ENCODE measurements around the gene TRAP1. TPM values are rescaled to one million over a fixed set of nuclear protein-coding genes. Genes with fewer than 3 reads are reported as not detected.

The TRAP1 gene
- total RNA-seq, 2 experiments from 2014 or later = 185 to 242 TPM

DNA sequence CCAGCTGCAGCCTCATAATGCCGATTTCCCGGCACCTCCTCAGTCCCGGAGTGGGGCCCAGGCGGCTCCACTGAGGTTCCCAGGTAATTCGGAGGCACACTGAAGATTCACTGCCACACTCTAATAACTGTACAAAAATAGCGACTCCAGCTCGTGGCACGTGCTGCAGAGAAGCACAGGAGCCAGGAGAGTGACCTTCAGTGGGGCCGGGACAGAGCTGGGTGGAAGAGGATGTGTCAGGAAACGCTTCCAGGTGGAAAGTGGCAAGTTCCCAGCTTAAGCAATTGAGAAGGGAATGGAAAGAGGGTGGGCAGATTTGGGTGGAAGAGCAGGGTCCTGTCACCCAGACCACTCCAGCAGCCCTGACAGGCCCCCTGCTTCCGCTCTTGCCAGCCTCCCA lies 3.1 kb upstream of the TRAP1 start:
- Histone ChIP-seq H3K9me2 (ENCODE audit: insufficient read depth, low read length) (no peaks in the 10 kb centered on the region), H3K27ac (ENCODE audit: low read depth, low read length, poor library complexity, severe bottlenecking) (no peak overlapping the region), H3K9me3 (ENCODE audit: low read length) (no peaks in the 10 kb centered on the region), H4K20me1 (ENCODE audit: insufficient read depth, low read length) (no peaks in the 10 kb centered on the region), H3K4me2 (ENCODE audit: low read length) (no peak overlapping the region), H3K36me3 (ENCODE audit: insufficient read depth, low read length) (peaks cover 3% of the 10 kb centered on the region; the same call in 1 of the 2 replicates), H2AFZ (ENCODE audit: low read length) (no peak overlapping the region), H3K4me1 (ENCODE audit: insufficient read depth, low read length, poor library complexity, severe bottlenecking) (peaks cover 16% of the 10 kb centered on the region), H3K4me3 (ENCODE audit: low read depth, low read length, poor library complexity, severe bottlenecking) (no peak overlapping the region), H3K79me2 (ENCODE audit: insufficient read depth, low read depth, low read length) (peaks cover 23% of the 10 kb centered on the region)
- ChIA-PET CTCF (ENCODE audit: unreplicated experiment) (no interaction called here), POLR2A (interaction anchor here (0.6 kb wide), 1 partner anchor 20 kb away, joined by 3 read pairs; no protein-coding TSS in a partner anchor)
- TF ChIP-seq EZH2phosphoT487 (IDR thresholded peaks at IDR 0.05; ENCODE audit: borderline replicate concordance, low read depth, low read length) = no peak
- TF ChIP-seq, protein P1, sequence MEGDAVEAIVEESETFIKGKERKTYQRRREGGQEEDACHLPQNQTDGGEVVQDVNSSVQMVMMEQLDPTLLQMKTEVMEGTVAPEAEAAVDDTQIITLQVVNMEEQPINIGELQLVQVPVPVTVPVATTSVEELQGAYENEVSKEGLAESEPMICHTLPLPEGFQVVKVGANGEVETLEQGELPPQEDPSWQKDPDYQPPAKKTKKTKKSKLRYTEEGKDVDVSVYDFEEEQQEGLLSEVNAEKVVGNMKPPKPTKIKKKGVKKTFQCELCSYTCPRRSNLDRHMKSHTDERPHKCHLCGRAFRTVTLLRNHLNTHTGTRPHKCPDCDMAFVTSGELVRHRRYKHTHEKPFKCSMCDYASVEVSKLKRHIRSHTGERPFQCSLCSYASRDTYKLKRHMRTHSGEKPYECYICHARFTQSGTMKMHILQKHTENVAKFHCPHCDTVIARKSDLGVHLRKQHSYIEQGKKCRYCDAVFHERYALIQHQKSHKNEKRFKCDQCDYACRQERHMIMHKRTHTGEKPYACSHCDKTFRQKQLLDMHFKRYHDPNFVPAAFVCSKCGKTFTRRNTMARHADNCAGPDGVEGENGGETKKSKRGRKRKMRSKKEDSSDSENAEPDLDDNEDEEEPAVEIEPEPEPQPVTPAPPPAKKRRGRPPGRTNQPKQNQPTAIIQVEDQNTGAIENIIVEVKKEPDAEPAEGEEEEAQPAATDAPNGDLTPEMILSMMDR (conservative IDR thresholded peaks at IDR 0.05; ENCODE audit: low read length) = no peak
- intact Hi-C loops (cut with micrococcal nuclease; ENCODE audit: unreplicated experiment) = no loop called here
- DNase-seq (ENCODE audit: low spot score) = no peak
- BruUV-seq (replicated peaks) = no TSS peak

DNA sequence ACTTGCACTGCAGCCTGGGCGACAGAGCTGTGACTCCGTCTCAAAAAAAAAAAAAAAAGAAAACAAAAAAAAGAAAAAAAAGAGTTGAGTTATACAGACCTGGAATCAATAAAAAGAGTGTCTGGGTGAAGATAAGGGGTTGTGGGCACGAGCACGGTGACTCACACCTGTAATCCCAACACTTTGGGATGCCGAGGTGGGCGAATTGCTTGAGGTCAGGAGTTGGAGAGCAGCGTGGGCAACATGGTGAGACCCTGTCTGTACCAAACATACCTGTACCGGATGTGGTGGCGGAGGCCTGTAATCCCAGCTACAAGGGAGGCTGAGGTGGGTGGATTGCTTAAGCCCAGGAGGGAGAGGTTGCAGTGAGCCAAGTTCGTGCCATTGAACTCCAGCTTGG lies 1.3 kb upstream of the TRAP1 start:
- no peak overlapping the region for H3K27ac ChIP-seq (ENCODE audit: low read depth, low read length, poor library complexity, severe bottlenecking)
- intact Hi-C loops (cut with micrococcal nuclease; ENCODE audit: unreplicated experiment) = no loop called here
- peaks cover 41% of the 10 kb centered on the region for H3K79me2 ChIP-seq (ENCODE audit: insufficient read depth, low read depth, low read length)
- no peak overlapping the region for H2AFZ ChIP-seq (ENCODE audit: low read length)
- CTCF ChIA-PET (ENCODE audit: unreplicated experiment) = no interaction called here
- no TSS peak for BruUV-seq (replicated peaks)
- POLR2A ChIA-PET = interaction anchor here (0.7 kb wide), 1 partner anchor 75 kb away, joined by 3 read pairs; no protein-coding TSS in a partner anchor
- peaks cover 19% of the 10 kb centered on the region for H3K36me3 ChIP-seq (ENCODE audit: insufficient read depth, low read length)
- H3K9me3 ChIP-seq (ENCODE audit: low read length) = no peaks in the 10 kb centered on the region
- TF ChIP-seq, protein P1 (conservative IDR thresholded peaks at IDR 0.05; ENCODE audit: low read length) = no peak
- TF ChIP-seq EZH2phosphoT487 (IDR thresholded peaks at IDR 0.05; ENCODE audit: borderline replicate concordance, low read depth, low read length) = no peak
- no peaks in the 10 kb centered on the region for H3K9me2 ChIP-seq (ENCODE audit: insufficient read depth, low read length)
- H3K4me1 ChIP-seq (ENCODE audit: insufficient read depth, low read length, poor library complexity, severe bottlenecking) = peaks cover 14% of the 10 kb centered on the region
- no peaks in the 10 kb centered on the region for H4K20me1 ChIP-seq (ENCODE audit: insufficient read depth, low read length)
- H3K4me3 ChIP-seq (ENCODE audit: low read depth, low read length, poor library complexity, severe bottlenecking) = no peak overlapping the region
- no peak for DNase-seq (ENCODE audit: low spot score)
- peak overlapping the region; percentile 92 for H3K4me2 ChIP-seq (ENCODE audit: low read length)

DNA sequence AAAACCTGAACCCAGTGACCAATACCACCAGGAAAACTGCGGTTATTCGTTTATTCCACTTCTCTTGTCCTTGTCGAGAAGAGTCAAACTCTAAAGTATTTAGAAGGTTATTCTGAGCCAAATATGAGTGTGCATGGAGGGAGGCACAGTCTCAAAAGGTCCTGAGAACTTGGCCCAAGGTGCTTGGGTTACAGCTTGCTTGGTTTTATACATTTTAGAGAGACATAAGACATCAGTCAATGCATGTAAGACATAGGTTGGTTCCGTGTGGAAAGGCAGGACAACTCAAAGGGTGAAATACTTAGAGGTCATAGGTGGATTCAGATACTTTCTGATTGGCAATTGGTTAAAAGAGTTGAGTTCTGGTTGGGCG lies 681 bp upstream of the TRAP1 start:
- peaks cover 25% of the 10 kb centered on the region for H3K36me3 ChIP-seq (ENCODE audit: insufficient read depth, low read length)
- peak; percentile 18 for DNase-seq (ENCODE audit: low spot score)
- intact Hi-C loops (cut with micrococcal nuclease; ENCODE audit: unreplicated experiment) = no loop called here
- H3K4me1 ChIP-seq (ENCODE audit: insufficient read depth, low read length, poor library complexity, severe bottlenecking) = peaks cover 13% of the 10 kb centered on the region
- H3K9me2 ChIP-seq (ENCODE audit: insufficient read depth, low read length) = no peaks in the 10 kb centered on the region
- no peaks in the 10 kb centered on the region for H3K9me3 ChIP-seq (ENCODE audit: low read length)
- peak overlapping the region; percentile 48 for H3K27ac ChIP-seq (ENCODE audit: low read depth, low read length, poor library complexity, severe bottlenecking)
- H3K4me2 ChIP-seq (ENCODE audit: low read length) = peak overlapping the region; percentile 92
- H2AFZ ChIP-seq (ENCODE audit: low read length) = peak overlapping the region; percentile 76
- peaks cover 48% of the 10 kb centered on the region for H3K79me2 ChIP-seq (ENCODE audit: insufficient read depth, low read depth, low read length)
- POLR2A ChIA-PET = interaction anchor here (0.6 to 0.7 kb wide), 3 partner anchors 42 to 149 kb away, joined by 3 to 4 read pairs (median 3); no protein-coding TSS in a partner anchor
- H3K4me3 ChIP-seq (ENCODE audit: low read depth, low read length, poor library complexity, severe bottlenecking) = peak overlapping the region; percentile 87
- CTCF ChIA-PET (ENCODE audit: unreplicated experiment) = no interaction called here
- no peaks in the 10 kb centered on the region for H4K20me1 ChIP-seq (ENCODE audit: insufficient read depth, low read length)
- BruUV-seq (replicated peaks) = TSS peak; percentile 97
- TF ChIP-seq, protein P1 (conservative IDR thresholded peaks at IDR 0.05; ENCODE audit: low read length) = no peak
- no peak for TF ChIP-seq EZH2phosphoT487 (IDR thresholded peaks at IDR 0.05; ENCODE audit: borderline replicate concordance, low read depth, low read length)

All from OCI-LY7 (cell line).